ENCODE measurements around the gene HSPBP1.

- no peak for TF ChIP-seq GATA2 (IDR thresholded peaks at IDR 0.05; ENCODE audit: low read depth, low read length)
- TF ChIP-seq GATA3 (IDR thresholded peaks at IDR 0.05; ENCODE audit: low read depth, low read length) = no peak
Measured at GRCh38 chr19:55311797-55312196, 31.9 kb upstream of the HSPBP1 start.

All from SH-SY5Y (cell line).